Subcutaneous abdominal adipose tissue (tissue), 5 donors: ENCODE results near the gene SLC22A23.
A peak's percentile ranks its signal among the peaks of the same experiment; 100 is the strongest.

Experiments used
- H3K27ac ChIP-seq: one replicate; pipeline ENCODE4 v1.7.0; 2013; ENCODE audit warnings: low read depth, mild to moderate bottlenecking, inconsistent platforms, low read length, moderate library complexity
- H3K27me3 ChIP-seq, 5 donors: one replicate each; pipeline ENCODE4 v1.7.0; 2013; ENCODE audit warnings: low read length in 5 of 5, inconsistent platforms in 1 of 5; ENCODE audit not compliant: control insufficient read depth in 5 of 5, insufficient read depth in 4 of 5
- H3K36me3 ChIP-seq, 5 donors: one replicate each; pipeline ENCODE4 v1.7.0; 2013; ENCODE audit warnings: low read length in 5 of 5; ENCODE audit not compliant: control insufficient read depth in 5 of 5, insufficient read depth in 5 of 5
- H3K4me1 ChIP-seq, 5 donors: one replicate each; pipeline ENCODE4 v1.7.0; 2013; ENCODE audit warnings: low read length in 5 of 5, mild to moderate bottlenecking in 3 of 5, moderate library complexity in 1 of 5; ENCODE audit not compliant: control insufficient read depth in 5 of 5, insufficient read depth in 5 of 5
- H3K4me3 ChIP-seq, 5 donors: one replicate each; pipeline ENCODE4 v1.7.0; 2013; ENCODE audit warnings: low read length in 5 of 5, low read depth in 1 of 5
- H3K9ac ChIP-seq, 5 donors: one replicate each; pipeline ENCODE4 v1.7.0; 2013; ENCODE audit warnings: low read length in 5 of 5, mild to moderate bottlenecking in 4 of 5, moderate library complexity in 3 of 5
- H3K9me3 ChIP-seq, 5 donors: one replicate each; pipeline ENCODE4 v1.7.0; 2013; ENCODE audit warnings: low read length in 5 of 5; ENCODE audit not compliant: control insufficient read depth in 5 of 5
- donor health status: healthy.
- donor health status: healthy.
- donor health status: healthy.
- donor health status: healthy.
- donor health status: healthy.

Gene SLC22A23

GRCh38 chr6:3407840-3408239, 49.0 kb downstream of the SLC22A23 start:
- no peak overlapping the region for H3K9ac ChIP-seq
- H3K4me1 ChIP-seq: peaks cover 2 to 45% (median 37%) of the 10 kb centered on the region in 5 donors
- H3K4me3 ChIP-seq: no peak overlapping the region
- H3K27me3 ChIP-seq: no peaks in the 10 kb centered on the region
- peaks cover 0 to 8% (median 7%) of the 10 kb centered on the region in 5 donors for H3K36me3 ChIP-seq
- peaks cover 0 to 3% (median 0%) of the 10 kb centered on the region in 5 donors for H3K9me3 ChIP-seq
- no peak overlapping the region for H3K27ac ChIP-seq

- no peaks in the 10 kb centered on the region for H3K27me3 ChIP-seq
- H3K4me3 ChIP-seq: no peak overlapping the region
- H3K36me3 ChIP-seq: peaks cover 0 to 8% (median 7%) of the 10 kb centered on the region in 5 donors
- H3K9me3 ChIP-seq: no peaks in the 10 kb centered on the region
- peak overlapping the region; percentile 82 for H3K27ac ChIP-seq
- H3K4me1 ChIP-seq: peaks cover 2 to 52% (median 44%) of the 10 kb centered on the region in 5 donors
- no peak overlapping the region for H3K9ac ChIP-seq
Observed at GRCh38 chr6:3406891-3407809, 49.7 kb downstream of the SLC22A23 start.

GRCh38 chr6:3406362-3406821, 50.5 kb downstream of the SLC22A23 start:
- peaks cover 2 to 59% (median 52%) of the 10 kb centered on the region in 5 donors for H3K4me1 ChIP-seq
- no peaks in the 10 kb centered on the region for H3K27me3 ChIP-seq
- H3K27ac ChIP-seq: peak overlapping the region; percentile 82
- peaks cover 0 to 8% (median 7%) of the 10 kb centered on the region in 5 donors for H3K36me3 ChIP-seq
- H3K9me3 ChIP-seq: no peaks in the 10 kb centered on the region
- no peak overlapping the region for H3K4me3 ChIP-seq
- H3K9ac ChIP-seq: peak overlapping the region in 1 of 5 donors; percentile 57

DNA sequence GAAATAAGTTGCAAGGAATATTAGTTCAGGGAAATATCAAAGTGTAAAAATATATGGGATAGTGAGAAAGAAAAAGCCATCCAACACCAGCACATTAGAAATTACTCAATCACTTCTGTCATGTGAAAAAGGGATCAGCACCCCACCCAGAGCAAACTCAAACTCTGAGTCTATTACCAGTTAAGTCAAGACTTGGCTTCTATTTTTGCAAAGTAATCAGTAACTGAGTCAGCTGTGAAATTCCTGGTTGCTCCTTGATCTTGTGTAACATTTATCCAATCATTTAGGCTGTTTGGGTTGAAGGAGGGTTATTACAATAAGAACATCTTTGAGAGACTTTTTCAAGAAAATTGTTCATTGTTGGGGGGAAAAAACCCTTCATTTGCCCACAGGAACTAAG, 51.2 kb downstream of the SLC22A23 start:
- H3K36me3 ChIP-seq: peaks cover 0 to 8% (median 7%) of the 10 kb centered on the region in 5 donors
- peak overlapping the region in 1 of 5 donors; percentile 57 for H3K9ac ChIP-seq
- H3K9me3 ChIP-seq: no peaks in the 10 kb centered on the region
- H3K4me1 ChIP-seq: peaks cover 2 to 61% (median 53%) of the 10 kb centered on the region in 5 donors
- H3K27me3 ChIP-seq: no peaks in the 10 kb centered on the region
- H3K4me3 ChIP-seq: no peak overlapping the region
- H3K27ac ChIP-seq: peak overlapping the region; percentile 82

DNA sequence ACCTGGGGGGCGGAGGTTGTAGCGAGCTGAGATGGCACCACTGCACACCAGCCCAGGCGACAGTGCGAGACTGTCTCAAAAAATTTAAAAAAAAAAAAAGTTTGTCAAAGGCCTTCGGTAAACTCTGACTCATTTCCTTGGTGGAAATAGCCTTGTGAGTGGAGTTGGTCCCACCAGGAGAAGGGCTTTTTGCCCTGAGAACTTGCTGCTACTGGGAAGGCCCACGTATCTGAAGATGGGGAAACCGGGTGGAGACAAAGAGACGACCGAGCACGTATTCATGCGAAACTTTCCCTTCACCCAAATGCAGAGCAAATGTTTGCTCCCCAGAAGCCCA, 51.7 kb downstream of the SLC22A23 start:
- Histone ChIP-seq H3K9ac (no peak overlapping the region), H3K4me3 (no peak overlapping the region), H3K27ac (peak overlapping the region; percentile 82), H3K9me3 (no peaks in the 10 kb centered on the region), H3K36me3 (peaks cover 3 to 8% (median 8%) of the 10 kb centered on the region in 5 donors), H3K4me1 (peaks cover 2 to 61% (median 53%) of the 10 kb centered on the region in 5 donors), H3K27me3 (no peaks in the 10 kb centered on the region)

DNA sequence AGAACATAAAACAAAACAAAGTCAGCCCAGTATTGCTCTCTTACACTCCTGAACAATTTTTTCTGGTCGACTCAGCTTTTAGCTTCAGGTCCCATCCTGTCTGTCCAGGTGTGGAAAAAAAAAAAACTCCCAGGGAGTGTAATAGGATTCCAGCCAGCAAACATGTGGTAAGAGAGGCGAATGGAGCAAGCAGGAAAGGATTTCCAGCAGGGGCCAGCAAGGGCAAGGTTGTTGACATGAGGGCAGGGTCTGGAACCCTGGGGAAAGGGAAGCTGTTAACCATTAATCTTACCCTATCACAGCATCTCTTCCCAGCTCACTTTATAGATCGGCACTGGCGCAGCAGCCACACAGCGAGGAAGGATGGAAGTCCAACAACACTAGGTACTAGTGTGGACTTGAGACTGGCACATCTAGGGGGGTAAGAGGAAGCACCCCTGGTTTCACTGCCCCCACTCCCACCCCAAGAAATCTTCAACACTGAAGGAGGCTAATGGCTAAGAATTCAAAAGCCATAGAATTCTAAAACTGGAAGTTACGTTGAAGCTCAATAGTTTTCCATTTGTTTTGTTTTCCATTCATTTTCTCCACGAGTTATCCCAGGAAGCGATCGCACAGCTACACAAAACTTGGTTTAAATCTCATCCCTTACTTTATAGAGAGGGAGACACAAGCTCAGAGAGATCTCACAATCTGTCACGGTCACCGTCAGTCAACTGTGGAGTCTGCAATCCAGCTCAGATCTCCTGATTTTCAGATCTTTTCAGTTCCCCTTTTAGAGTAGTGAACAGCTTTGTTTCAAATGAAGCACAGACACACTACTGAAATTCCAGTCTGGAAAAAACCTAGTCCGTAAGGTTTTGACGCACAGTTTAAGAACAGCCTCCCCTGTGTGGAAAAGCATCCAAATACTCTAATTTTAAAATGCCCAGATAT, 53.3 kb downstream of the SLC22A23 start:
- Histone ChIP-seq H3K4me1 (peaks cover 2 to 61% (median 55%) of the 10 kb centered on the region in 5 donors), H3K36me3 (peaks cover 0 to 3% (median 3%) of the 10 kb centered on the region in 5 donors), H3K27me3 (no peaks in the 10 kb centered on the region), H3K9me3 (no peaks in the 10 kb centered on the region), H3K4me3 (no peak overlapping the region), H3K9ac (no peak overlapping the region), H3K27ac (peak overlapping the region; percentile 71)

- peaks cover 0 to 5% (median 0%) of the 10 kb centered on the region in 5 donors for H3K36me3 ChIP-seq
- H3K9me3 ChIP-seq: no peaks in the 10 kb centered on the region
- no peak overlapping the region for H3K4me3 ChIP-seq
- H3K4me1 ChIP-seq: peaks cover 2 to 64% (median 59%) of the 10 kb centered on the region in 5 donors
- no peaks in the 10 kb centered on the region for H3K27me3 ChIP-seq
- no peak overlapping the region for H3K9ac ChIP-seq
- H3K27ac ChIP-seq: peak overlapping the region; percentile 71
Observed at GRCh38 chr6:3402310-3403237, 54.3 kb downstream of the SLC22A23 start.

- H3K9me3 ChIP-seq: no peaks in the 10 kb centered on the region
- peaks cover 0 to 42% (median 35%) of the 10 kb centered on the region in 5 donors for H3K4me1 ChIP-seq
- H3K27ac ChIP-seq: no peak overlapping the region
- peak overlapping the region in 1 of 5 donors; percentile 44 for H3K9ac ChIP-seq
- H3K36me3 ChIP-seq: peaks cover 0 to 5% (median 1%) of the 10 kb centered on the region in 5 donors
- H3K27me3 ChIP-seq: no peaks in the 10 kb centered on the region
- H3K4me3 ChIP-seq: no peak overlapping the region
Observed at GRCh38 chr6:3400162-3400561, 56.7 kb downstream of the SLC22A23 start.
